Muscle layer of duodenum (tissue), 2 donors: ENCODE data around the gene CPLX1.
"Not testable (repeated sequence)": the region's sequence is repeated elsewhere in the genome, so short reads cannot be mapped to it uniquely, and the experiment has no call there.

Experiments
- H3K27ac ChIP-seq: one replicate; pipeline ENCODE4 v1.7.0; 2013; ENCODE audit warnings: mild to moderate bottlenecking, low read length
- H3K27me3 ChIP-seq: one replicate; pipeline ENCODE4 v1.7.0; 2013; ENCODE audit warnings: low read depth, mild to moderate bottlenecking, control low read depth, low read length
- H3K36me3 ChIP-seq, 2 donors: one replicate each; pipeline ENCODE4 v1.7.0; 2013; ENCODE audit warnings: low read length in 2 of 2, control low read depth in 1 of 2, mild to moderate bottlenecking in 1 of 2; ENCODE audit not compliant: insufficient read depth in 2 of 2, control insufficient read depth in 1 of 2
- H3K4me1 ChIP-seq, 2 donors: one replicate each; pipeline ENCODE4 v1.7.0; 2013; ENCODE audit warnings: low read length in 2 of 2, mild to moderate bottlenecking in 2 of 2, control low read depth in 1 of 2, moderate library complexity in 1 of 2; ENCODE audit not compliant: insufficient read depth in 2 of 2, control insufficient read depth in 1 of 2
- H3K4me3 ChIP-seq, 2 donors: one replicate each; pipeline ENCODE4 v1.7.0; 2013; ENCODE audit warnings: low read length in 2 of 2, low read depth in 1 of 2, mild to moderate bottlenecking in 1 of 2
- H3K9me3 ChIP-seq, 2 donors: one replicate each; pipeline ENCODE4 v1.7.0; 2013; ENCODE audit warnings: low read length in 2 of 2, control low read depth in 1 of 2, mild to moderate bottlenecking in 1 of 2; ENCODE audit not compliant: control insufficient read depth in 1 of 2
- donor health status: healthy.

Gene CPLX1

DNA sequence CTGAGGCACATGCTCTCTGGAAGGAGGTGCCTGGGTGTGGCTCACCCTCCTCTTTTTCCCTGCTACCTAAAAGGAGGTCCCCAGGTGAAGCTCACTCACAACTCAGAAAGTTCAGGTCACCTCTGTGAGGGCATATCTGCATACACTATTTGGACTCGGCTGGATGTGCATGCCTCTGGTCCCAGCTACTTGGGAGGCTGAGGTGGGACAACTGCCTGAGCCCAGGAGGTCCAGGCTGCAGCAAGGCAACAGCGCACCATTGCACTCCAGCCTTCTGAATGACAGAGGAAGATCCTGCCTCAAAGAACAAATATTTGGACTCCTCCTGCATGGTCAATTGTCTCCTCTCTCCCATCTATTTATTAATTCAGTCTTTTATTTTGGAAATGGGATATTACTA lies 46.4 kb downstream of the CPLX1 start:
- H3K36me3 ChIP-seq, result peaks cover 8 to 37% of the 10 kb centered on the region in 2 donors
- no peak overlapping the region for H3K27ac ChIP-seq
- no peaks in the 10 kb centered on the region for H3K9me3 ChIP-seq
- no peaks in the 10 kb centered on the region for H3K27me3 ChIP-seq
- H3K4me3 ChIP-seq, result peak overlapping the region; percentile 77 to 100
- peaks cover 11 to 33% of the 10 kb centered on the region in 2 donors for H3K4me1 ChIP-seq

DNA sequence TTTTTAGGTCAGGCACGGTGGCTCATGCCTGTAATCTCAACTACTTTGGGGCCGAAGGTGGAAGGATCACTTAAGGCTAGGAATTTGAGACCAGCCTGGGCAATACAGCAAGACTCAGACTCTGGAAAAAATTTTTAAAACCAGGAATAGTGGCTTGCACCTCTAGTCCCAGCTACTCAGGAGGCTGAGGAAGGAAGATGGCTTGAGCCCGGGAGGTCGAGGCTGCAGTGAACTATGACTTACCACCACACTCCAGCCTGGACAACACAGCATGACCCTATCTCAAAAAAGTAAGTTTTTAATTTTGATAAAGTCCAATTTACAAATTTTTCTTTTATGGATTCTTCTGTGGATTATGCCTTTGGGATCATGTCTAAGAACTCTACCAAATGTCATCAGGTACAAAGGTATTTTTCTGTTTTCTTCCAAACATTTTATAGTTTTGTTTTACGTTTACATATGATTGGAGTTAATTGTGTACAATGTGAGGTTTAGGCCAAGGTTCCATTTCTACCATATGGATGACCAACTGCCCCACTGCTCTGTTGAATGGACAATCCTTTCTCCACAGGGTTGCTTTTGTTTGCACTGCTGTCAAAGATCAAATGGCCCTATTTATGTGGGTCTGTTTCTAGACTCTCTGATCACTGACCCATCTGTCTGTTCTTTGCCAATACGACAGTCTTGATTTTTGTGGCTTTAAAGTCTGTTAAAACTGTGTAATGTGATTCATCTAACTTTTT lies 48.2 kb downstream of the CPLX1 start:
- H3K27me3 ChIP-seq, result no peaks in the 10 kb centered on the region
- H3K9me3 ChIP-seq, result no peaks in the 10 kb centered on the region
- peaks cover 8 to 51% of the 10 kb centered on the region in 2 donors for H3K36me3 ChIP-seq
- no peak overlapping the region for H3K27ac ChIP-seq
- H3K4me3 ChIP-seq, result no peak overlapping the region
- peaks cover 11 to 35% of the 10 kb centered on the region in 2 donors for H3K4me1 ChIP-seq

DNA sequence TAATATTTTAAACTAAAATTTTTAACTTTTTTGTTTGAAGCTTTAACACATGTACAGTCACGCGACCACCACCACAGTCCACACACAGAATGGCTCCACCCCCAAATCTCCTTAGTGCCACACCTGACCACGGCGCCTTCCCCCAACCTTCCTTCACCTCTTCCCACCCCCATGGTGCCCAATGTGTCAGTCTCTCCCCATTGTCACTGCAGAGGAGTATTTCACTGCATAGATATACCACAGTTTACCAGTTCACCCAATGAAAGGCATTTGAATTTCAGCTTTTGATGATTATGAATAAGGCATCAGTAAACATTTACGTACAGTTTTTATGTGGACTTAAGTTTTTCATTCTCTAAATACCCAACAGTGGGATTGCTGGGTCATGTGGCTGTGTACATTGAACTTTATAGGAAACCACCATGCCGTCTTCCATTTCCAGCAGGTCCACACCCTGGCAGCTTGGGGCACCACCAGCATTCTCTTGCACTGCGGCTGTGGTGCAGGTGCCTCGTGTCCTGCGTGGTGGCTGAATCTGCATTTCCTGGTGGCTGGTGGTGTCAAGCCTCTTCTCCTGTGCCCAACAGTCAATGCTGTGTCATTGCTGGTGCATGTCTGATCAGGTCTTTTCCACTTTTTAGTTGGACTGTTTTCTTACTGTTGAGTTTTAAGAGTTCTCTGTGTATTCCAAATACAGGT lies 49.0 kb downstream of the CPLX1 start:
- Histone ChIP-seq H3K4me3 (no peak overlapping the region), H3K27me3 (no peaks in the 10 kb centered on the region), H3K4me1 (peaks cover 11 to 42% of the 10 kb centered on the region in 2 donors), H3K36me3 (peaks cover 8 to 52% of the 10 kb centered on the region in 2 donors), H3K27ac (no peak overlapping the region), H3K9me3 (no peaks in the 10 kb centered on the region)

DNA sequence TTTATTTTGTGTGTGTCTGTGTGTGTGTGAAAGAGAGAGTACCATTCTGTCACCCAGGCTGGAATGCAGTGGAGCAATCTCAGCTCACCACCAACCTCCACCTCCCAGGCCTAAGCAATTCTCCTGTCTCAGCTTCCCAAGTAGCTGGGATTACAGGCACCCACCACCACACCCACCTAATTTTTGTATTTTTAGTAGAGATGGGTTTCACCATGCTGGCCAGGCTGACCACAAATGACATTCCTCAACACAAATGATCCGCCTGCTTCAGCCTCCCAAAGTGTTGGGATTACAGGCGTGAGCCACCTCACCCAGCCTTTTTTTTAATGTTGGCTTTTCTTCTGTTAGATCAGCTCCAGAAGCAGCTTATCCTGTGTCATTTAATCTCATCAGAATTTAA lies 50.4 kb downstream of the CPLX1 start:
- H3K4me1 ChIP-seq, result peaks cover 7 to 37% of the 10 kb centered on the region in 2 donors
- H3K27me3 ChIP-seq, H3K27ac ChIP-seq, H3K4me3 ChIP-seq, H3K9me3 ChIP-seq: not testable (repeated sequence)
- peaks cover 12 to 60% of the 10 kb centered on the region in 2 donors for H3K36me3 ChIP-seq

DNA sequence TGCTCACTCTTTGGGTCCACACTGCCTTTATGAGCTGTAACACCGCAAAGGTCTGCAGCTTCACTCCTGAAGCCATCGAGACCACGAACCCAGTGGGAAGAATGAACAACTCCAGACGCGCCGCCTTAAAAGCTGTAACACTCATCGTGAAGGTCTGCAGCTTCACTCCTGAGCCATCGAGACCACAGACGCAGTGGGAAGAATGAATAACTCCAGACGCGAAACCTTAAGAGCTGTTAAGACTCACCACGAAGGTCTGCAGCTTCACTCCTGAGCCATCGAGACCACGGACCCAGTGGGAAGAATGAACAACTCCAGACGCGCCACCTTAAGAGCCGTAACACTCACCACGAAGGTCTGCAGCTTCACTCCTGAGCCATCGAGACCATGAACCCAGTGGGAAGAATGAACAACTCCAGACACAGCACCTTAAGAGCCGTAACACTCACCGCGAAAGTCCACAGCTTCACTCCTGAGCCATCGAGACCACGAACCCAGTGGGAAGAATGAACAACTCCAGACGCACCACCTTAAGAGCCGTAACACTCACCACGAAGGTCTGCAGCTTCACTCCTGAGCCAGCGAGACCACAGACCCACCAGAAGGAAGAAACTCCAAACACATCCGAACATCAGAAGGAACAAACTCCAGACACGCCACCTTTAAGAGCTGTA lies 51.4 kb downstream of the CPLX1 start:
- Histone ChIP-seq H3K36me3 (peaks cover 22 to 68% of the 10 kb centered on the region in 2 donors), H3K4me1 (peaks cover under 1 to 27% of the 10 kb centered on the region in 2 donors)
- not testable (repeated sequence) for H3K27ac ChIP-seq, H3K9me3 ChIP-seq, H3K27me3 ChIP-seq, H3K4me3 ChIP-seq

DNA sequence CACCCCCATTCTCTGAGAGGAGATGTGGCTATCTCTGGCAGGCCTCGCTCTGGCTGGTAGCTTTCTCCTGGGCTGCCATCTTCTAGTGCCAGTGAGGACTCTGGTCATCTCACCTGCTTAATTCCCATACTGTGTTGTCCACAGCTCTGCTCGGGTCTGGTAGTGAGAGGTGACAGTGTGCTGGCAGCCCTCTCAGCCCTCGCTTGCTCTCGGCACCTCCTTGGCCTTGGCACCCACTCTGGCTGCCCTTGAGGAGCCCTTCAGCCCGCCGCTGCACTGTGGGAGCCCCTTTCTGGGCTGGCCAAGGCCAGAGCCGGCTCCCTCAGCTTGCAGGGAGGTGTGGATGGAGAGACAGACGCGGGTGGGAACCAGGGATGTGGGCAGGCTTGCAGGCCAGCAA lies 52.7 kb downstream of the CPLX1 start:
- H3K36me3 ChIP-seq, result peaks cover 27 to 70% of the 10 kb centered on the region in 2 donors
- no peaks in the 10 kb centered on the region for H3K27me3 ChIP-seq
- no peak overlapping the region for H3K27ac ChIP-seq
- peaks cover 0 to 18% of the 10 kb centered on the region in 2 donors for H3K4me1 ChIP-seq
- H3K4me3 ChIP-seq, result no peak overlapping the region
- H3K9me3 ChIP-seq, result no peaks in the 10 kb centered on the region

DNA sequence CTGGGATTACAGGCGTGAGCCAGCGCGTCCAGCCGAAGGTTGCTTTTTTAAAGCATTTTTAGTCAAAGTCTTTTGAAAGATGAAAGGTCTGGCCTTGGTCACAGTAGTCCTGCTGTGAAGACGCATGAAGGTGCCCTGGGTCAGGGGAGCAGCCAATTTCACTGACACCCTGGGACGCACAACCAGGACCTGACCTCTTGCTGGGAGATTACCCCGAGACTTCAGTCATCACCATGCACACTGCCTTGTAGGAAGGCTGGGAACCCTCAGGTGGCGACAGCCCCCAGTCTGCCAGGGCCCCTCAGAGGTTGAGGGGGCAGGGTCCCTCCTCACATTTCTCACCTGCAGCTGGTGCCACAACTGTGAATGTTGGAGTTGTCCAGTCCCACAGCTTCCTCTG lies 53.2 kb downstream of the CPLX1 start:
- Histone ChIP-seq H3K27me3 (no peaks in the 10 kb centered on the region), H3K9me3 (no peaks in the 10 kb centered on the region), H3K36me3 (peaks cover 25 to 72% of the 10 kb centered on the region in 2 donors), H3K4me1 (peaks cover 0 to 18% of the 10 kb centered on the region in 2 donors), H3K4me3 (no peak overlapping the region), H3K27ac (no peak overlapping the region)

DNA sequence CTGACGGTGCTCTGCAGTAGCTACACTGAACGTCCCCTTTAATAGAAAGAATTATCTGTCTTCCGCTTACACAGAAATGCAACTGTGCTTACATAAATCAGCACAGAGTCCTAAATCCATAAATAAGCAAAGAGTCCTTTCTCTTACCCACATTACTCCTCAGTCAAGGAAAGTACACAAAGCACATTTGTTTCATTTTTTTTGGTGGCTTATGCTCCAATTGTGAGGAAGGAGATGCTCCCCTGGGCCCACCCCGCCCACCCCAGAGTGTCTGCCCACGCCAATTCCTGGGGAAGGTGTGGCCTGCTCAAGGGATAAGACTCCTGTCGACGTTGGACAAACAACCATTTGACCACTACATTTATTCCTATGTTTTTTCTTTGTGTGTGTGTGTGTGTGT lies 53.8 kb downstream of the CPLX1 start:
- H3K36me3 ChIP-seq, result peaks cover 19 to 72% of the 10 kb centered on the region in 2 donors
- peaks cover 0 to 15% of the 10 kb centered on the region in 2 donors for H3K4me1 ChIP-seq
- no peak overlapping the region for H3K27ac ChIP-seq
- H3K9me3 ChIP-seq, result no peaks in the 10 kb centered on the region
- no peaks in the 10 kb centered on the region for H3K27me3 ChIP-seq
- no peak overlapping the region for H3K4me3 ChIP-seq

DNA sequence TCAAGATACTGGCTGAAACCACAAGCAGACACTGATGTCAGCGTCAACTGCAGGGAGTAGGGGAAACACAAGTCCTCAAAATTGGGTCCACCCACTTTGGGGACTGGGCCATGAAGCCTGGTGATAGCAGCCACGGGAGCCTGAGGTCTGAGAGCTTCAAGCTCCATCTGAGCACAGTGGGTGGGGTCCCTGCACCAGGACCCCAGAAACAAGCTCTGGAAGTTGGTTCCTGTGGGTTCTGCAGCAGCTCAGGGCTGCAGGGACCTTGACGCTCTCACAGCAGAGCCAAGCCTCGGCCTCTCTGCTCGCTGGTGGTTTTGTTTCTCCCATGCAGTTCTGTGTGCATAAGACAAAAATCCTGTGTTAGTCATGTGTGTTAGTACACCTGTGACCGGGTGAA lies 54.5 kb downstream of the CPLX1 start:
- Histone ChIP-seq H3K4me3 (no peak overlapping the region), H3K27me3 (no peaks in the 10 kb centered on the region), H3K4me1 (peaks cover 0 to 10% of the 10 kb centered on the region in 2 donors), H3K36me3 (peaks cover 19 to 74% of the 10 kb centered on the region in 2 donors), H3K9me3 (peaks cover 0 to 3% of the 10 kb centered on the region in 2 donors), H3K27ac (no peak overlapping the region)

DNA sequence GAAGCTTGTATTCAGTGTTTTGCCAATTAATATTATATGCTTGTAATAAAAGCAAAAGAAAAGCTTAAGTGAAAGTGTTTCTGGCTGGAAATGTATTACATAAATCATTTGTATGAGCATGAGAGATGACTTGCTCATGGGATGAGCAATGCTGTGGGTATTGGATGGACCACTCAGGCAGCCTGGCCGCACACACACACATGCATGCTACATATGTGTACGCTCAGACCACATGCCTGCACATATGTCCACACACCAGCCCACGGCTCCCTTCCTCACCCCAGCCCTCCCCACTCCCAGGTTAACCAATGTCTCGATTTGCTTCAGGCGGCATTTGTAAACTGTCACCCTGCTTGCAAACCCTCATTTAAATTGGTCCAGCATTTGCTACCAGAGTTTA lies 55.9 kb downstream of the CPLX1 start:
- H3K9me3 ChIP-seq, result peaks cover 0 to 3% of the 10 kb centered on the region in 2 donors
- H3K27ac ChIP-seq, result no peak overlapping the region
- no peaks in the 10 kb centered on the region for H3K27me3 ChIP-seq
- peaks cover 0 to 10% of the 10 kb centered on the region in 2 donors for H3K4me1 ChIP-seq
- H3K4me3 ChIP-seq, result no peak overlapping the region
- H3K36me3 ChIP-seq, result peaks cover 19 to 76% of the 10 kb centered on the region in 2 donors

DNA sequence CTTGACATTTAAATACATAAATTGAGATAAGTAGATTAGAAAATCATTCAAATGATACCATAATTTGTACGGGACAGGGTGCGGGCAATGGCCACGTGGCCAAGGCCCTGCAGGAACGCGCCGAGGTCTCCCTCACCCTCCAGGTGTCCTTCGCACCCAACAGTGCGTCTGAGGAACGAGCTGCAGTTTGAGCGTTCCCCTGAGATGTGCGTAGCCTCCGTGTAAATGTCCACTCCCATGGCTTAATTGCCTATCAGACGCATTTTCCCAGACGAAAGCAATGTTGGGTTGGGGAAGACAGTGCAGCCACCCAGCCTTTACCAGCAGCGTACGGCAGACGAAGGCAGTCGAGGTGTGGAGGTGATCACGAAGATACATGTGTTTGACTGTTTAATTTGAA lies 56.4 kb downstream of the CPLX1 start:
- H3K9me3 ChIP-seq, result peaks cover 0 to 3% of the 10 kb centered on the region in 2 donors
- H3K27me3 ChIP-seq, result no peaks in the 10 kb centered on the region
- peaks cover 0 to 10% of the 10 kb centered on the region in 2 donors for H3K4me1 ChIP-seq
- no peak overlapping the region for H3K27ac ChIP-seq
- H3K4me3 ChIP-seq, result no peak overlapping the region
- H3K36me3 ChIP-seq, result peaks cover 19 to 77% of the 10 kb centered on the region in 2 donors
